Measurements from ENCODE around the gene MIAT.

The MIAT gene

GRCh38 chr22:26650722-26651421 is 6.5 kb upstream of the MIAT start:
- no peak overlapping the region for H2AFZ ChIP-seq (ENCODE audit: low read depth)
- no peaks in the 10 kb centered on the region for H3K79me2 ChIP-seq (ENCODE audit: insufficient read depth, low read depth)
- H3K27ac ChIP-seq = no peak overlapping the region
- H3K4me3 ChIP-seq (IDR thresholded peaks at IDR 0.05; ENCODE audit: insufficient read depth, low read depth, low read length) = no peak overlapping the region
- no peaks in the 10 kb centered on the region for H3K27me3 ChIP-seq (ENCODE audit: insufficient read depth, low read depth)
- peaks cover 54% of the 10 kb centered on the region for H3K4me1 ChIP-seq (ENCODE audit: low read depth, poor library complexity, severe bottlenecking)
- no peak for TF ChIP-seq CTCF (conservative IDR thresholded peaks at IDR 0.05; ENCODE audit: low read depth, low read length)
- H3K36me3 ChIP-seq (ENCODE audit: insufficient read depth) = no peaks in the 10 kb centered on the region
- no peak overlapping the region; the same call in 1 of the 2 replicates for H3K4me2 ChIP-seq
- H3K9ac ChIP-seq = no peak overlapping the region
- no peaks in the 10 kb centered on the region for H4K20me1 ChIP-seq (ENCODE audit: insufficient read depth)

- Histone ChIP-seq H3K36me3 (ENCODE audit: insufficient read depth) (no peaks in the 10 kb centered on the region), H3K79me2 (ENCODE audit: insufficient read depth, low read depth) (no peaks in the 10 kb centered on the region), H3K27me3 (ENCODE audit: insufficient read depth, low read depth) (no peaks in the 10 kb centered on the region), H3K9ac (no peak overlapping the region), H3K4me1 (ENCODE audit: low read depth, poor library complexity, severe bottlenecking) (peaks cover 48% of the 10 kb centered on the region), H3K4me2 (no peak overlapping the region), H4K20me1 (ENCODE audit: insufficient read depth) (no peaks in the 10 kb centered on the region), H2AFZ (ENCODE audit: low read depth) (no peak overlapping the region), H3K4me3 (IDR thresholded peaks at IDR 0.05; ENCODE audit: insufficient read depth, low read depth, low read length) (no peak overlapping the region), H3K27ac (no peak overlapping the region)
- no peak for TF ChIP-seq CTCF (conservative IDR thresholded peaks at IDR 0.05; ENCODE audit: low read depth, low read length)
Observed at GRCh38 chr22:26651815-26652214, 5.6 kb upstream of the MIAT start.

DNA sequence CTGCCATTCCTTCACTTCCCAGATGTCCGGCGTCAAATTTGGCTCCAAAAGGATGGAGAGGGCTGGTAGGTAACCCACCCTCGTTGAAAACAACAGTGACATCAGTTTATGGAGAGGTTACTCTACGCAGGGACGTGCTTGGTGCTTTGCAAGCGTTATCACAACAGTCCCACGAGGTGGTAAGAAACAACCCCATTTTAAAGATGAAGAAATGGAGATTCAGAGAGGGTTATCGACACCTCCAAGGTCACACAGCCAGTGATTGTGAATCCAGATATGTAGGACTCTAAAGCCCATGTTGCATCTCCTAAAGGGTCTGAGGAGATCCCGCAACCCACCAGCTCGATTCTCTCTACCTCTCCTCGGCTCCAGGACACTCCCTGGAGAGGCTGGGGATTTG is 773 bp downstream of the MIAT start:
- TF ChIP-seq CTCF (conservative IDR thresholded peaks at IDR 0.05; ENCODE audit: low read depth, low read length) = no peak
- H3K36me3 ChIP-seq (ENCODE audit: insufficient read depth) = no peaks in the 10 kb centered on the region; the same call in 1 of the 2 replicates
- H3K4me1 ChIP-seq (ENCODE audit: low read depth, poor library complexity, severe bottlenecking) = peaks cover 46% of the 10 kb centered on the region
- no peak overlapping the region for H2AFZ ChIP-seq (ENCODE audit: low read depth)
- H3K79me2 ChIP-seq (ENCODE audit: insufficient read depth, low read depth) = peaks cover 55% of the 10 kb centered on the region
- peak overlapping the region; percentile 34 for H3K4me3 ChIP-seq (IDR thresholded peaks at IDR 0.05; ENCODE audit: insufficient read depth, low read depth, low read length)
- H3K27me3 ChIP-seq (ENCODE audit: insufficient read depth, low read depth) = no peaks in the 10 kb centered on the region
- H4K20me1 ChIP-seq (ENCODE audit: insufficient read depth) = no peaks in the 10 kb centered on the region
- H3K9ac ChIP-seq = peak overlapping the region; percentile 65
- peak overlapping the region; percentile 83 for H3K4me2 ChIP-seq
- H3K27ac ChIP-seq = peak overlapping the region; percentile 83

DNA sequence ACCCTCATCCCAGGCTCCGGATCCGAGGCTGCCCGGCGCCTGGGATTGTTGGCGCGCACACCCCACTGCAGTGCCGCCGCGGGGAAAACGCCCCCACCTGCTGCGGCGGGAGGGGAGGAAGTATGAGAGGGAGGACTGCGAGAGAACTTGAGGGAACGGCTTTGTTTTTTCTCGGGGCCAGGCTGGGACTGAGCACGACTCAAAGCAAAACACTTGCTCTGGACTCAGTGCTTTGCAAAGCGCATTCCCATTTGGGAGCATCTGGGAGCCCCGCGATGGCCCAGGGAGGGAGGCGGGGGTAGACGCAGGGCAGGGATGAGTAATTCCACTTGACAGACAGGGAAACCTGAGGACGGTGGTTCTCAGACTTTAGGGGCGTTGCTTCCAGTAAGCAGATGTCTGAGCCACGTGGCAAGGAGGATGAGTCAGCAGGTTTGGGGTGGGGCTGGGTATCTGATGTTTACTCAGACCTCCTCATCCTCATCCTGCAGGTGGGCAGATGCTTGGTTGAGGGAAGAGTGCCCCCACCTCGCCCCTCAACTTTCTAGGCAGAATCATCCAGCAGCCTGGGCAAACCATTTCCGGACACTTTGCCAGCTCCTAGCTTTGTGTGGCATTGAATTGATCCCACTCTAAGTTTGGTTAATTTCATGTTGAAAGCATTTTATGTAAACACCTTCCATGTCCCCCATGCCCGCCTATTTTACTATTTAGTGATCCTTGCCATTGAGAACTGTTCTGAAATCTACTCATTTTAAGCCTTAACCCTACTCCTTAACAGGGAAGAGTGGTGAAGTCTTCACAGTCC is 1.5 kb downstream of the MIAT start:
- TF ChIP-seq CTCF (conservative IDR thresholded peaks at IDR 0.05; ENCODE audit: low read depth, low read length) = no peak
- Histone ChIP-seq H3K27ac (peak overlapping the region; percentile 83), H3K9ac (peak overlapping the region; percentile 65)

More for the DNA sequence above, 1.5 kb downstream of the MIAT start:
- Histone ChIP-seq H3K79me2 (ENCODE audit: insufficient read depth, low read depth) (peaks cover 61% of the 10 kb centered on the region), H2AFZ (ENCODE audit: low read depth) (peak overlapping the region; percentile 11; the same call in 1 of the 2 replicates), H3K36me3 (ENCODE audit: insufficient read depth) (no peaks in the 10 kb centered on the region; the same call in 1 of the 2 replicates), H3K4me3 (IDR thresholded peaks at IDR 0.05; ENCODE audit: insufficient read depth, low read depth, low read length) (peak overlapping the region; percentile 34), H4K20me1 (ENCODE audit: insufficient read depth) (no peaks in the 10 kb centered on the region), H3K4me2 (peak overlapping the region; percentile 83), H3K27me3 (ENCODE audit: insufficient read depth, low read depth) (no peaks in the 10 kb centered on the region), H3K4me1 (ENCODE audit: low read depth, poor library complexity, severe bottlenecking) (peaks cover 53% of the 10 kb centered on the region)
